CD14-positive monocyte (primary cell): Measurements from ENCODE around the gene WWOX. TPM values are rescaled to one million over a fixed set of nuclear protein-coding genes. Genes with fewer than 3 reads are reported as not detected.

Experiments used
- DNase-seq, 3 donors: peaks; one replicate each; pipeline ENCODE4 v3.0.0-alpha.2; 2011 to 2022
- H2AFZ ChIP-seq: 2 replicates; pipeline ENCODE4 v1.6.0; 2012; ENCODE audit warnings: mild to moderate bottlenecking, low read depth, low read length, inconsistent platforms; ENCODE audit not compliant: insufficient read depth, poor library complexity, severe bottlenecking
- H3K27ac ChIP-seq, 2 donors: 1 replicate in 1 of 2; 2 replicates in 1 of 2; pipeline ENCODE4 v1.5.1; 2012 to 2013; ENCODE audit warnings: low read length in 2 of 2, control low read depth in 1 of 2, inconsistent platforms in 1 of 2, low read depth in 1 of 2, mild to moderate bottlenecking in 1 of 2
- H3K27me3 ChIP-seq, 2 donors: one replicate each; pipeline versions ENCODE4 v1.6.0 to v1.6.1; 2011 to 2013; ENCODE audit warnings: low read length in 2 of 2; ENCODE audit not compliant: control insufficient read depth in 2 of 2, insufficient read depth in 2 of 2
- H3K36me3 ChIP-seq, 2 donors: replicated peaks in 1 of 2; 1 replicate in 1 of 2; 2 replicates in 1 of 2; pipeline versions ENCODE4 v1.5.1 to v1.6.1; 2012 to 2013; ENCODE audit warnings: low read length in 2 of 2, control low read depth in 1 of 2, inconsistent platforms in 1 of 2, mild to moderate bottlenecking in 1 of 2; ENCODE audit not compliant: insufficient read depth in 2 of 2, control insufficient read depth in 1 of 2
- H3K4me1 ChIP-seq, 2 donors: 1 replicate in 1 of 2; 2 replicates in 1 of 2; pipeline versions ENCODE4 v1.5.1 to v1.6.1; 2012 to 2013; ENCODE audit warnings: low read length in 2 of 2, control low read depth in 1 of 2, inconsistent platforms in 1 of 2, mild to moderate bottlenecking in 1 of 2, moderate library complexity in 1 of 2; ENCODE audit not compliant: insufficient read depth in 2 of 2, control insufficient read depth in 1 of 2
- H3K4me2 ChIP-seq: replicated peaks from 2 replicates; pipeline ENCODE3; 2012; ENCODE audit warnings: low read length, moderate library complexity, mild to moderate bottlenecking; ENCODE audit not compliant: poor library complexity, severe bottlenecking; ENCODE audit errors: extremely low read depth
- H3K4me3 ChIP-seq, 3 experiments: fragments of 200-600 bp in 1 of 3; sonication (generic) in 1 of 3; replicated peaks in 1 of 3; 1 replicate in 2 of 3; 2 replicates in 1 of 3; pipeline ENCODE4 v1.5.1; 2011 to 2013; ENCODE audit warnings: low read length in 3 of 3, mild to moderate bottlenecking in 3 of 3, control low read depth in 2 of 3, low read depth in 2 of 3, inconsistent platforms in 1 of 3, moderate library complexity in 1 of 3
- H3K79me2 ChIP-seq: 2 replicates; pipeline ENCODE4 v1.6.0; 2012; ENCODE audit warnings: mild to moderate bottlenecking, control low read depth, inconsistent platforms, low read length, moderate library complexity; ENCODE audit not compliant: insufficient read depth
- H3K9ac ChIP-seq: 2 replicates; pipeline ENCODE4 v1.6.0; 2017; ENCODE audit warnings: low read length, mild to moderate bottlenecking; ENCODE audit not compliant: insufficient read depth, poor library complexity, severe bottlenecking
- H3K9me3 ChIP-seq, 2 donors: replicated peaks in 1 of 2; 1 replicate in 1 of 2; 2 replicates in 1 of 2; pipeline versions ENCODE4 v1.5.1 to v1.6.1; 2012 to 2013; ENCODE audit warnings: low read length in 2 of 2, control low read depth in 1 of 2; ENCODE audit not compliant: control insufficient read depth in 1 of 2, insufficient read depth in 1 of 2
- H4K20me1 ChIP-seq: 2 replicates; pipeline ENCODE4 v1.6.0; 2012; ENCODE audit warnings: mild to moderate bottlenecking, low read length, control low read depth, moderate library complexity; ENCODE audit not compliant: insufficient read depth
- H3K27ac Mint-ChIP-seq, 7 donors: one replicate each; pipeline ENCODE4 v1.8.0; 2020; ENCODE audit warnings: mild to moderate bottlenecking in 7 of 7, mixed read lengths in 7 of 7, moderate library complexity in 6 of 7, inconsistent platforms in 2 of 7
- H3K27me3 Mint-ChIP-seq, 3 donors: one replicate each; pipeline ENCODE4 v1.8.0; 2021 to 2022; ENCODE audit warnings: low read depth in 3 of 3, mild to moderate bottlenecking in 3 of 3, mixed read lengths in 3 of 3, moderate library complexity in 3 of 3, inconsistent platforms in 1 of 3
- H3K36me3 Mint-ChIP-seq, 2 donors: one replicate each; pipeline ENCODE4 v1.8.0; 2020; ENCODE audit warnings: mixed read lengths in 2 of 2, inconsistent platforms in 1 of 2, mild to moderate bottlenecking in 1 of 2
- H3K4me1 Mint-ChIP-seq: one replicate; pipeline ENCODE4 v1.8.0; 2020; ENCODE audit warnings: mild to moderate bottlenecking, mixed read lengths
- H3K4me3 Mint-ChIP-seq, 2 donors: one replicate each; pipeline ENCODE4 v1.8.0; 2020; ENCODE audit warnings: mild to moderate bottlenecking in 2 of 2, mixed read lengths in 2 of 2, moderate library complexity in 1 of 2
- H3K9me3 Mint-ChIP-seq, 7 donors: one replicate each; pipeline ENCODE4 v1.8.0; 2020 to 2022; ENCODE audit warnings: mixed read lengths in 7 of 7, mild to moderate bottlenecking in 6 of 7, moderate library complexity in 6 of 7, inconsistent platforms in 2 of 7
- CTCF ChIP-seq: fragments of 200-600 bp; IDR thresholded peaks from one replicate; pipeline ENCODE4 v1.8.0; 2022; ENCODE audit warnings: antibody characterized with exemption, mild to moderate bottlenecking
- WGBS: methylation state at CpG from one replicate; pipeline ENCODE4 v1.1.5; 2013; ENCODE audit warnings: missing lambda C conversion rate; ENCODE audit not compliant: insufficient coverage; 5-methylcytosine and 5-hydroxymethylcytosine counted together
- intact Hi-C, 2 donors: fragments of 100-400 bp; cut with micrococcal nuclease; formaldehyde crosslinking; loops; one replicate each; pipeline versions ENCODE4 v1.15.0 to v1.15.1; 2023
- polyA plus RNA-seq, 3 donors: library from polyadenylated mRNA; depleted of rRNA in 1 of 3; unstranded in 2 of 3; stranded (reverse) in 1 of 3; fragments of 300-500 nt in 2 of 3; fragments of >200 nt in 1 of 3; fragmentation: Illumina TruSeq in 2 of 3; gene quantifications; 1 replicate in 2 of 3; 2 replicates in 1 of 3; pipeline ENCODE4 v1.2.3, GENCODE V29; 2012 to 2021

Gene WWOX
- polyA plus RNA-seq, 3 donors: 4.0 to 7.0 (median 6.3) TPM

- H3K9ac ChIP-seq: no peak overlapping the region
- Mint-ChIP-seq H3K27ac (no peak overlapping the region), H3K36me3 (peaks cover 0 to 8% of the 10 kb centered on the region in 2 donors), H3K4me3 (no peak overlapping the region), H3K4me1 (no peaks in the 10 kb centered on the region), H3K9me3 (peaks cover 0 to 7% (median 0%) of the 10 kb centered on the region in 7 donors), H3K27me3 (peaks cover 0 to 2% (median 0%) of the 10 kb centered on the region in 3 donors)
- H2AFZ ChIP-seq: no peak overlapping the region
- no peaks in the 10 kb centered on the region for H3K9me3 ChIP-seq
- intact Hi-C loops: loop anchor here in 1 of 2 donors (5.0 kb wide), 1 partner anchor 108 kb away; no protein-coding TSS in a partner anchor
- no peak for DNase-seq
- no peaks in the 10 kb centered on the region for H4K20me1 ChIP-seq
- H3K27me3 ChIP-seq: no peaks in the 10 kb centered on the region
- H3K79me2 ChIP-seq: no peaks in the 10 kb centered on the region
- no peaks in the 10 kb centered on the region for H3K4me1 ChIP-seq
- H3K36me3 ChIP-seq: no peaks in the 10 kb centered on the region
- 95% methylated on average over 4 of the region's 9 CpGs for WGBS
- H3K27ac ChIP-seq: no peak overlapping the region
- no peak overlapping the region for H3K4me3 ChIP-seq
- TF ChIP-seq CTCF: no peak
- no peak overlapping the region for H3K4me2 ChIP-seq
Measured at GRCh38 chr16:78128913-78129312, 29.5 kb downstream of the WWOX start.

DNA sequence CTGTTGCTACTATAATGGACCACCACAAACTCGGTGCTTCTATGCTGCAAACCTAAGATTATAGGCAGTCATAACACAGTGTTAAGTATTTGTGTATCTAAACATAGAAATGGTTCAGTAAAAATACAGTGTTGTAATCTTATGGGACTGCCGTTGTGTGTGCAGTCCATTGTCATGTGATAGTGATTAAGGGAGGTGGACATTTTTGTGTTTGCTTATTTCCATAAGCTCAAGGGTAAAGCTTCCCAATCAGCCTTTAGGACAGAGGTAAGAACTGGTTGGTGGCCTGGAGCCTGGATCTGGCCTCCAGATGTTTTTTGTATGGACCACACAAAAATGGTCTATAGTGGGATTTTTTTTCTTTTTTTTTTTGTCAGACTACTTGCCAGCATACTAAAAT lies 29.9 kb downstream of the WWOX start:
- Histone ChIP-seq H3K9ac (no peak overlapping the region), H3K4me1 (no peaks in the 10 kb centered on the region), H3K4me3 (no peak overlapping the region), H3K27me3 (no peaks in the 10 kb centered on the region), H3K36me3 (no peaks in the 10 kb centered on the region), H2AFZ (no peak overlapping the region), H4K20me1 (no peaks in the 10 kb centered on the region), H3K9me3 (no peaks in the 10 kb centered on the region), H3K79me2 (no peaks in the 10 kb centered on the region), H3K27ac (no peak overlapping the region), H3K4me2 (no peak overlapping the region)
- peaks cover 0 to 2% (median 0%) of the 10 kb centered on the region in 3 donors for H3K27me3 Mint-ChIP-seq
- H3K27ac Mint-ChIP-seq: no peak overlapping the region
- no peak overlapping the region for H3K4me3 Mint-ChIP-seq
- H3K4me1 Mint-ChIP-seq: no peaks in the 10 kb centered on the region
- WGBS: 100% methylated on average over 1 of the region's 2 CpGs
- peaks cover 0 to 7% (median 0%) of the 10 kb centered on the region in 7 donors for H3K9me3 Mint-ChIP-seq
- TF ChIP-seq CTCF: no peak
- no peak for DNase-seq
- peaks cover 0 to 8% of the 10 kb centered on the region in 2 donors for H3K36me3 Mint-ChIP-seq
- intact Hi-C loops: loop anchor here in 1 of 2 donors (5.0 kb wide), 1 partner anchor 108 kb away; no protein-coding TSS in a partner anchor
